Measurements from ENCODE around the gene WWOX.
"Not testable (repeated sequence)": the region's sequence is repeated elsewhere in the genome, so short reads cannot be mapped to it uniquely, and the experiment has no call there.

Gene WWOX

GRCh38 chr16:79206889-79207288 is 1107.4 kb downstream of the WWOX start:
- DNase-seq = no peak

GRCh38 chr16:79209308-79209707 is 1109.9 kb downstream of the WWOX start:
- DNase-seq = no peak

- no peak for DNase-seq
Measured at GRCh38 chr16:79210607-79211006, 1111.2 kb downstream of the WWOX start.

- DNase-seq = no peak
Measured at GRCh38 chr16:79211586-79211985, 1112.1 kb downstream of the WWOX start.

- DNase-seq = no peak
Measured at GRCh38 chr16:79212114-79212791, 1112.8 kb downstream of the WWOX start.

GRCh38 chr16:79213214-79213613 is 1113.8 kb downstream of the WWOX start:
- no peak for DNase-seq

- no peak for DNase-seq
Measured at GRCh38 chr16:79215289-79215688, 1115.8 kb downstream of the WWOX start.

GRCh38 chr16:79217375-79218011 is 1118.0 kb downstream of the WWOX start:
- DNase-seq = peak in 1 of 5 donors; percentile 61

- no peak for DNase-seq
Measured at GRCh38 chr16:79218351-79218750, 1118.9 kb downstream of the WWOX start.

GRCh38 chr16:79225994-79226393 is 1126.5 kb downstream of the WWOX start:
- DNase-seq = not testable (repeated sequence)

- DNase-seq = no peak
Measured at GRCh38 chr16:79229361-79229760, 1129.9 kb downstream of the WWOX start.

- not testable (repeated sequence) for DNase-seq
Measured at GRCh38 chr16:79245700-79246099, 1146.2 kb downstream of the WWOX start.

- no peak for DNase-seq
Measured at GRCh38 chr16:79247386-79247785, 1147.9 kb downstream of the WWOX start.

GRCh38 chr16:79248351-79248750 is 1148.9 kb downstream of the WWOX start:
- no peak for DNase-seq

GRCh38 chr16:79250502-79251098 is 1151.1 kb downstream of the WWOX start:
- DNase-seq = no peak

- DNase-seq = no peak
Measured at GRCh38 chr16:79253100-79253631, 1153.7 kb downstream of the WWOX start.

GRCh38 chr16:79257953-79258490 is 1158.6 kb downstream of the WWOX start:
- DNase-seq = no peak

GRCh38 chr16:79260890-79261289 is 1161.4 kb downstream of the WWOX start:
- DNase-seq = not testable (repeated sequence)

GRCh38 chr16:79261481-79261940 is 1162.1 kb downstream of the WWOX start:
- peak in 2 of 5 donors; percentile 19 to 44 for DNase-seq

GRCh38 chr16:79261944-79262552 is 1162.6 kb downstream of the WWOX start:
- DNase-seq = no peak

All from T-helper 1 cell (primary cell).